Ovary (tissue), 3 donors: ENCODE measurements around the gene B3GNT9.

Source experiments
- CTCF ChIP-seq, 3 donors: fragments of 450-650 bp in 2 of 3; fragments of 200-600 bp in 1 of 3; IDR thresholded peaks; one replicate each; pipeline versions ENCODE4 v1.5.1 to v1.8.0; 2016 to 2022; ENCODE audit warnings: antibody characterized with exemption in 3 of 3, mild to moderate bottlenecking in 1 of 3
- POLR2A ChIP-seq: fragments of 450-650 bp; IDR thresholded peaks from one replicate; pipeline ENCODE4 v1.6.1; 2017; ENCODE audit warnings: antibody characterized with exemption, mild to moderate bottlenecking, moderate library complexity
- donor health status: DM: no; HTN: no; CAD: no.

- TF ChIP-seq POLR2A (no peak), CTCF (IDR thresholded peaks at IDR 0.05) (no peak)
Measured at GRCh38 chr16:67128417-67128816, 22.4 kb downstream of the B3GNT9 start.
